HepG2 (cell line): ENCODE results near the gene COPS6. TPM values are rescaled to one million over a fixed set of nuclear protein-coding genes. Genes with fewer than 3 reads are reported as not detected.

Source experiments
- CTCF ChIP-seq: sonication (generic); formaldehyde crosslinking; IDR thresholded peaks from 2 replicates; pipeline ENCODE4 v1.5.0; 2020; ENCODE audit warnings: mild to moderate bottlenecking, missing genetic modification reagents, moderate library complexity
- HMGA1 ChIP-seq: sonication (generic); formaldehyde crosslinking; conservative IDR thresholded peaks from 2 replicates; pipeline ENCODE4 v1.4.0; 2020; ENCODE audit warnings: missing genetic modification reagents
- HNRNPL ChIP-seq: fragments of 200-400 bp; formaldehyde crosslinking; IDR thresholded peaks from 2 replicates; pipeline ENCODE4 v1.6.1; 2017; ENCODE audit warnings: mild to moderate bottlenecking, low read depth, low read length
- MZF1 ChIP-seq: sonication (generic); formaldehyde crosslinking; IDR thresholded peaks from 2 replicates; pipeline ENCODE4 v1.8.1; 2023; ENCODE audit warnings: mild to moderate bottlenecking, missing genetic modification reagents, borderline replicate concordance
- PREB ChIP-seq: sonication (generic); formaldehyde crosslinking; IDR thresholded peaks from 2 replicates; pipeline ENCODE4 v1.4.0; 2020; ENCODE audit warnings: missing genetic modification reagents
- RFXAP ChIP-seq: sonication (generic); formaldehyde crosslinking; IDR thresholded peaks from 2 replicates; pipeline ENCODE4 v1.4.0; 2020; ENCODE audit warnings: missing genetic modification reagents, borderline replicate concordance
- SALL2 ChIP-seq: sonication (generic); formaldehyde crosslinking; IDR thresholded peaks from 2 replicates; pipeline ENCODE4 v1.8.1; 2023; ENCODE audit warnings: mild to moderate bottlenecking, missing genetic modification reagents, inconsistent platforms
- SNAI1 ChIP-seq: sonication (generic); formaldehyde crosslinking; IDR thresholded peaks from 2 replicates; pipeline ENCODE4 v1.5.0; 2020; ENCODE audit warnings: mild to moderate bottlenecking, missing genetic modification reagents, borderline replicate concordance
- TOE1 ChIP-seq: sonication (generic); formaldehyde crosslinking; IDR thresholded peaks from 2 replicates; pipeline ENCODE4 v1.4.0; 2020; ENCODE audit warnings: mild to moderate bottlenecking, missing genetic modification reagents
- ZBTB10 ChIP-seq: sonication (generic); formaldehyde crosslinking; IDR thresholded peaks from 2 replicates; pipeline ENCODE4 v1.4.0; 2020; ENCODE audit warnings: missing genetic modification reagents, borderline replicate concordance
- ZHX2 ChIP-seq, 2 experiments: sonication (generic) in 1 of 2; formaldehyde crosslinking in 1 of 2; IDR thresholded peaks; 2 replicates each; pipeline versions ENCODE4 v1.6.1 to v1.9.0; 2014 to 2022; ENCODE audit warnings: antibody characterized with exemption in 1 of 2, borderline replicate concordance in 1 of 2, inconsistent platforms in 1 of 2, low read depth in 1 of 2, missing genetic modification reagents in 1 of 2
- ZNF326 ChIP-seq: sonication (generic); formaldehyde crosslinking; IDR thresholded peaks from 2 replicates; pipeline ENCODE4 v1.4.0; 2020; ENCODE audit warnings: missing genetic modification reagents, borderline replicate concordance
- ZNF513 ChIP-seq: sonication (generic); formaldehyde crosslinking; conservative IDR thresholded peaks from 2 replicates; pipeline ENCODE4 v1.5.0; 2020; ENCODE audit warnings: missing genetic modification reagents
- polyA plus RNA-seq, 8 experiments: library from polyadenylated mRNA; depleted of rRNA in 3 of 8; stranded (reverse) in 7 of 8; unstranded in 1 of 8; fragments of >200 nt; fragmentation: Illumina TruSeq in 4 of 8; extraction: Trizol in 4 of 8; gene quantifications; 2 replicates each; pipeline versions ENCODE4 v1.2.1 to v1.2.3, GENCODE V29; 2011 to 2016; ENCODE audit warnings: low read depth in 4 of 8, missing spikeins in 1 of 8, mixed read lengths in 1 of 8; ENCODE audit not compliant: insufficient read depth in 1 of 8
- total RNA-seq, 5 experiments: library from RNA; depleted of rRNA; stranded (reverse); fragments of >200 nt; fragmentation: Illumina TruSeq; extraction: Trizol; gene quantifications; 2 replicates each; pipeline ENCODE4 v1.2.3, GENCODE V29; 2016; ENCODE audit warnings: low read depth in 1 of 5

The COPS6 gene
- total and polyA plus RNA-seq, 2 of the 13 experiments (the other 11 are each of a cell fraction or from before 2014, with no cell fraction given): 33.4 to 117 TPM

GRCh38 chr7:100049441-100050291, 39.1 kb upstream of the COPS6 start, which contains the start of gene ZSCAN21 (continued):
- TF ChIP-seq SNAI1 (CRISPR knock-in tag): 0 out of 2 replicates have a peak, but pooled peaks have one; percentile 33
- TF ChIP-seq HMGA1: no peak
- peak; percentile 69; the same call in 1 of the 2 replicates for TF ChIP-seq RFXAP
- TF ChIP-seq HNRNPL: peak; percentile 66; the same call in 1 of the 2 replicates
- peak; percentile 43; the same call in 1 of the 2 replicates for TF ChIP-seq SALL2
- TF ChIP-seq ZNF326: no peak
- no peak for TF ChIP-seq PREB (CRISPR knock-in tag)
- TF ChIP-seq ZNF513: no peak
- no peak for TF ChIP-seq MZF1 (CRISPR knock-in tag)
- peak; percentile 63 for TF ChIP-seq ZHX2 (IDR thresholded peaks at IDR 0.05; ENCODE audit: low read depth)
- no peak for TF ChIP-seq ZHX2 (CRISPR knock-in tag; IDR thresholded peaks at IDR 0.05; ENCODE audit: borderline replicate concordance)
- TF ChIP-seq ZBTB10: peak; percentile 23; the same call in 1 of the 2 replicates
- TF ChIP-seq TOE1 (CRISPR knock-in tag): 0 out of 2 replicates have a peak, but pooled peaks have one; percentile 23
- peak; percentile 62 for TF ChIP-seq CTCF (CRISPR knock-in tag)
